Stomach (tissue), 4 donors: ENCODE measurements around the gene CALHM1.

Source experiments
- EP300 ChIP-seq: sonication (generic); formaldehyde crosslinking; IDR thresholded peaks from one replicate; pipeline ENCODE4 v1.6.1; 2017; ENCODE audit warnings: antibody characterized with exemption
- POLR2A ChIP-seq, 4 donors: fragments of 450-650 bp; IDR thresholded peaks; one replicate each; pipeline ENCODE4 v1.6.1; 2016; ENCODE audit warnings: antibody characterized with exemption in 4 of 4, control low read depth in 2 of 4, mild to moderate bottlenecking in 1 of 4, moderate library complexity in 1 of 4
- POLR2AphosphoS5 ChIP-seq, 3 donors: sonication (generic); formaldehyde crosslinking; IDR thresholded peaks; one replicate each; pipeline ENCODE4 v1.6.1; 2016; ENCODE audit warnings: antibody characterized with exemption in 3 of 3
- TF ChIP-seq, protein P1 (sequence below), 7 experiments: fragments of 450-650 bp in 4 of 7; fragments of 200-600 bp in 3 of 7; sonication (generic) in 3 of 7; IDR thresholded peaks; one replicate each; pipeline ENCODE4 v1.5.1; 2016 to 2019; ENCODE audit warnings: antibody characterized with exemption in 7 of 7, control low read depth in 2 of 7, mild to moderate bottlenecking in 1 of 7

DNA sequence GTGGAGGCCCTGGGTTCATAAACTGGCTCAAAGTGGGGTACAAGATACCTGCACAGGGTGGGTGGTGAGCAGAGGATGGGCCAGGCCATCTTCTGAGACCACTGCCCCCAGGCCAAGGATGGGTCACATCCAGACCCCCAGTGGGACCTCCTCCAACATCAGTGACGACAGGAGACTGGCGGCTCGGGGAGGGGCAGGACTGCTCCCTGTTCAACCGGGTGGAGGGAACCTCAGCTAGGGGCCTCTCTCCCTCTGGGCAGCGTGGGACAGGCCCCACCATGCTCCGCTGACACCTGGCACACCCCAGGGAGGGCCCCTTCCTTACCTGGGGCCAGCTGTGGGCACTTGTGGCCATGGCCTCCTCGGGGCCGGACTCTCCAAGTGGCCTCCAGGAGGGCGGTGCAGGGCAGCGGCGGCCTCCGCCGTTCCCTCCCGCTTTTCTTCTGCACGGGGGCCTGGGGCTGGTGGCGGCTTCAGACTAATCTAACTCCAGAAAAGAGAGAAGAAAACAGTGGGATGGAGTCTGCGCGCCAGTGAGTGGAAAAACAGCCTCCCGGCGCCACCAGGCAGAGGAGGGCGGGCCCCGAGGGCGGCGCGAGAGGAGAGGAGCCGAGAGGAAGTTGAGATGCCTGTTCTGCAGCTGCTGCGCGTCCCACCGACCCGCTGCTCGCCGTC lies 6.7 kb downstream of the CALHM1 start, which contains the start of gene CALHM2:
- TF ChIP-seq, protein P1, sequence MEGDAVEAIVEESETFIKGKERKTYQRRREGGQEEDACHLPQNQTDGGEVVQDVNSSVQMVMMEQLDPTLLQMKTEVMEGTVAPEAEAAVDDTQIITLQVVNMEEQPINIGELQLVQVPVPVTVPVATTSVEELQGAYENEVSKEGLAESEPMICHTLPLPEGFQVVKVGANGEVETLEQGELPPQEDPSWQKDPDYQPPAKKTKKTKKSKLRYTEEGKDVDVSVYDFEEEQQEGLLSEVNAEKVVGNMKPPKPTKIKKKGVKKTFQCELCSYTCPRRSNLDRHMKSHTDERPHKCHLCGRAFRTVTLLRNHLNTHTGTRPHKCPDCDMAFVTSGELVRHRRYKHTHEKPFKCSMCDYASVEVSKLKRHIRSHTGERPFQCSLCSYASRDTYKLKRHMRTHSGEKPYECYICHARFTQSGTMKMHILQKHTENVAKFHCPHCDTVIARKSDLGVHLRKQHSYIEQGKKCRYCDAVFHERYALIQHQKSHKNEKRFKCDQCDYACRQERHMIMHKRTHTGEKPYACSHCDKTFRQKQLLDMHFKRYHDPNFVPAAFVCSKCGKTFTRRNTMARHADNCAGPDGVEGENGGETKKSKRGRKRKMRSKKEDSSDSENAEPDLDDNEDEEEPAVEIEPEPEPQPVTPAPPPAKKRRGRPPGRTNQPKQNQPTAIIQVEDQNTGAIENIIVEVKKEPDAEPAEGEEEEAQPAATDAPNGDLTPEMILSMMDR (IDR thresholded peaks at IDR 0.05), result no peak
- no peak for TF ChIP-seq POLR2A (IDR thresholded peaks at IDR 0.05)
- TF ChIP-seq POLR2AphosphoS5 (IDR thresholded peaks at IDR 0.05), result peak in 1 of 3 donors; percentile 21
- TF ChIP-seq EP300, result no peak
